Measurements from ENCODE around the gene SUN5.
"Not testable (repeated sequence)": the region's sequence is repeated elsewhere in the genome, so short reads cannot be mapped to it uniquely, and the experiment has no call there.

Gene SUN5

DNA sequence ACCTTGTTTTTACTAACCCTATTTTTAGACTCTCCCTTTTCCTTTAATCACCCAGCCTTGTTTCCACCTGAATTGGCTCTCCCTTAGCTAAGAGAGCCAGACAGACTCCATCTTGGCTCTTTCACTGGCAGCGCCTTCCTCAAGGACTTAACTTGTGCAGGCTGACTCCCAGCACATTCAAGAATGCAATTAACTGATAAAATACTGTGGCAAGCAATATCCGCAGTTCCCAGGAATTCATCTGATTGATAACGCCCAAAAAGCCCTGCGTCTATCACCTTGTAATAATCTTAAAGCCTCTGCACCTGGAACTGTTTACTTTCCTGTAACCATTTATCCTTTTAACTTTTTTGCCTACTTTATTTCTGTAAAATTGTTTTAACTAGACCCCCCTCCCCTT is 29.1 kb downstream of the SUN5 start:
- DNase-seq = not testable (repeated sequence)

DNA sequence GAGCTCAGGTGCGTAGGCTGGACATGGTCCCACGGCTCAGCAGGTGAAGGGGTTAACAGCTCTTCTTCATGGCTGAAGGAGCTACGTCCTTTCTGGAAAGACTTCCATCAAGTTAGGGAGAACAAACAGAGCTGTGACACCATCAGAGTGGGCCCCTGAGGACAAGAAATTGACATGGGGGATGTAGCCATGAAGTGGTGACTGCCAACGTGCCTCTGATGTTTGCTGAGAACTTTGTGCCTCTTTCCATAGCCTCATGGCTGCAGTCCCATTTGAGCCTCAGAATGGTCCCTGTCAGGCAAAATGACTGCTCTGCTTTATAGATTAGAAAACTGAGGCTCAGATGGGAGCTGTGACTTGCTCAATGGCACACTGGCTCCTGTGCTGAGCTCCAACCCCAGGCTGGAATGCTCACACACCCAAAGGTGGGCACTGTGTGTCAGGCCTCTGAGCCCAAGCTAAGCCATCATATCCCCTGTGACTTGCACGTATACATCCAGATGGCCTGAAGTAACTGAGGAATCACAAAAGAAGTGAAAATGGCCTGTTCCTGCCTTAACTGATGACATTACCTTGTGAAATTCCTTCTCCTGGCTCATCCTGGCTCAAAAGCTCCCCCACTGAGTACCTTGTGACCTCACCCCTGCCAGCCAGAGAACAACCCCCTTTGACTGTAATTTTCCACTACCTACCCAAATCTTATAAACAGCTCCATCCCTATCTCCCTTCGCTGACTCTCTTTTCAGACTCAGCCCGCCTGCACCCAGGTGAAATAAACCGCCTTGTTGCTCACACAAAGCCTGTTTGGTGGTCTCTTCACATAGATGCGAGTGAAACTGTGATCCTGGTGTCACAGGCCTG is 29.8 kb downstream of the SUN5 start:
- not testable (repeated sequence) for DNase-seq

DNA sequence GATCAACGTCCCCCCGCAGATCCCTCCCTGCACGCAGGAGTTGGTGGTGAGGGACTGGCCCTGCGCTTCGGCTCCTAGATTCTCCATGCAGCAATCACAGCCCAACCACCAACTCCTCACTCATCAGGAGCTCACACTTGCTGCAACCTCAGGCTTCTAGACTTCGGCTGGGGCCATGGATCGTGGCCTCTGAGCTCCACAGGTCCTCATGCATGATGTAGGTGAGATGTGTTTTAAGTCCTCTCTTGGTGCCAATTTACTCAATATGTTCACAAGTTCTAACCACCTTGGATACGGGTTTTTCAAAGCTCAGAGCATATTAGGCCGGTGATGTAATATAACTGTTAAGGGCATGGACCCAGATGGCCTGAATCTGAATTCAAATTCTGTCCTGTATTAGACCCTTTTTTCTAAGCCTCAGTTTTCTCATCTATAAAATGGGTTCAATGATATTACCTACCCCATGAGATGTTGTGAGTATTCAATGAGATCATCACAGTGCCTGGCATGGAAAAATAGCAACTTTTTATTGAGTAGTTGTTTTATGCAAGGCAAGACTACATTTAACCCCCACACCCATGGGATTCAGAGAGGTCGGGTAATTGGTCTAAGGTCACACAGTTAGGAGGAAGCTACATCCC is 31.0 kb downstream of the SUN5 start:
- DNase-seq = no peak

DNA sequence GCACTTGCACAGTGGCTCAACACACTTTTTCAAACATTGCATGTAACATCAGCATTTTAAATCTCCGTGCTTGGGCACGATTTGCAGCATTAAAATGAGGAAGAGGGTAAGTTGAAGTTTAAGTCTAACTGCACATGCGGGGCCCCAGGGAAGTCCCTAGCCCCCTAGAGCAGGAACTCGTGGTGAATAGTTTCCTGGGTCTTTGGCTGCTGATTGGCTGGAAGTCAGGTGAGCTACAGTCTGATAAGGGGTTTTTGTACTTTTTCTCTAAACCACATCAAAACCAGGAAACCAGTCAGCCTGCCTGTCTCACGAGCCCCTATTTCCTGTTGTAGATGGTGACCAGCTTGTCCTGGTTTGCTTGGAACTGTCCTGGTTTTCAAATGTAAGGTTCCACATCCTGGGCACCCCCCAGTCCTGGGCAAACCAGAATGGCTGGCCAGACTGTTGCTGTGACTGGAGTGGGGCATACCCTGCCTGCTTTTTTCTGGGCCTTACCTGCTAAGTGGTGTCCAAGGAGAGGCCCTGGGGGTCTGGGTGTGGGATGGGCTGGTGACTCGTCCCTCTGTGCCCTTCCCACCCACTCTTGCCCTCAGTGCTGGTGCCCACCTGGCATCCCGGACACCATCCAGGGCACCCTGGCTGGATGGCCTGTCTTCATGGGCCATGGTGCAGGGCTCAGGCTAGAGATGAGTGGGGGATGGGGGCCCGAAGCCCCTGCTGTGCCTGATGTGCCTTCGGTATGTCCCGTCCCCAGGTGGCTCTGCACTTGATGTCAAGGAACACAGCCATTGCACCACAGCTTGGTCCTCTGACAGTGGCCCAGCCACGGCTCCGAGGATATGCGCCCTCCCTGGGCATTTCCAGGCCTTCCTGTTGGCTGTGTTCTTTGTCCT is 31.8 kb downstream of the SUN5 start:
- no peak for DNase-seq

DNA sequence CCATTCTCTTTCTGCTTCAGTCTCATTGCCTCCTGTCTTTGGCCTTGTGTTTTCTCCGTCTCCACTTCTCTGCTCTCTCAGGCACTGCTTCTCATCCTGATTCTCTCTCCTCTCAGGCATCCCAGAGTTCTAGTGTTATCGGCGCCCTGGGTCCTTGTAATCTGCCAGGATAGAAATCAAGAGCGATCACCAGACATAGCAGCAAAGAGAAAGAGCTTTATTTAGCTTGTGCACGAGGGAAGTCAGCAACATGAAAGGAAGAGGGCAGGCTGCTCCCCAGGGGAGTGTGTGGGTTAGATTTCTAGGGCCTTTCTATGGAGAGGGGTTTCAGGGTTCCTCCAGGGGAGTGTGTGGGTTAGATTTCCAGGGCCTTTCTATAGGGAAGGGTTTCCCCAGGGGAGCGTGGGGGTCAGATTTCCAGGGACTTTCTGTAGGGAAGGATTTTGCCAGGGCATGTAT is 32.5 kb downstream of the SUN5 start:
- no peak for DNase-seq

DNA sequence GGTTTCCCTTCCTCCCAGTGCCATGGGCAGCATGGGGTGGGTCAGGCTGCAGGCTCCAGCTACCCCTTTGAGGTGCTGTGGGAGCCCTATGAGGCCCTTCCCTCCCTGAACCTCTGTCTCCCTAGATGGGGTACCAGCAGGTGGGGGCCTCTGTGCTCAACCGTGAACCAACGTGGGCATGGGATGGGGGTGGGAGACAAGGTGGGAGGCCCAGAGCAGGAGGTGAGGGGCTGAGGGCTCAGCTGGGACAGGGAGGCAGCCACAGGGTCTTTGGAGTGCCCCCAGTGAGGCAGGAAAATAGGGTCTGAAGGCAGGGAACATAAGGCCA is 33.3 kb downstream of the SUN5 start:
- DNase-seq = no peak

DNA sequence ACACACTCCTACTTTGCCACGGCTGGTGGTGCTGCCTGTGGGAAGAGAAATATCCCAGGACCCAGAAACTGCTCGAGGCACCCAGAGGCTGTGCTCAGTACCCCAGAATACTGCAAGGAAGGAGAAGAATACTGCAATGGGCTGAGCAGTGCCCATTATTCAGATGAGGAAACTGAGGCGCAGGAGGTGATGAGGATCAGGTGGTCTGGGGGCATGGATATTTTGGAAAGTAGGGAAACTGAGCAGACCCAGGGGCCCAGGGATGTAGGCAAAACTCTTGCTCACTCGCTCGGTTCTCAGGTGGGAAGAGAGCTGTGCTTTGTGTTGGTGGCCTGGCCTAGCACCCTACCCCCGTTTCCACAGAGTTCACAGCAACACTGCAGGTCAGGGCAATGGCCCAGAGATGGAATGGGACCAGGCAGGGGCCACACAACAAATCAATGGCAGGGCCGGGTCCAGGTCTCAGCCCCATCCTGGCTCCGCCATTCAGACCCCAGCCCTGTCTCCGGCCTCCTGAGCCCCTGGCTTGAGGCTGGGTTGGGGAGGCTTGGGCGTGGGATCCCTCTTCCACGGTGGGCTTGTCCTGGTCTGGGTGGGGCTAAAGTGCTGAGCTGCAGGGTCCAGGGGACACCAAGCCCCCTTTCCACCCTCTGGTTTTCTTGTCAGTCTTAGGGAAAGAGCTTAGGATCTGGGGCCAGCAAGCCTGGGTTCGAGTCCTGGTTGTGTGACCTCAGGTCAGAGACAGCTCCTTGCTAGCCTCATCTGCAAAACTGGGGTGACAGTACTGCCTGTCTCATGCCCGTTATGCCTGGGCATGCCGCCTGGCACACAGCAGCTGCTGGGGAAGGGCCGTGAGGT is 33.9 kb downstream of the SUN5 start:
- no peak for DNase-seq

DNA sequence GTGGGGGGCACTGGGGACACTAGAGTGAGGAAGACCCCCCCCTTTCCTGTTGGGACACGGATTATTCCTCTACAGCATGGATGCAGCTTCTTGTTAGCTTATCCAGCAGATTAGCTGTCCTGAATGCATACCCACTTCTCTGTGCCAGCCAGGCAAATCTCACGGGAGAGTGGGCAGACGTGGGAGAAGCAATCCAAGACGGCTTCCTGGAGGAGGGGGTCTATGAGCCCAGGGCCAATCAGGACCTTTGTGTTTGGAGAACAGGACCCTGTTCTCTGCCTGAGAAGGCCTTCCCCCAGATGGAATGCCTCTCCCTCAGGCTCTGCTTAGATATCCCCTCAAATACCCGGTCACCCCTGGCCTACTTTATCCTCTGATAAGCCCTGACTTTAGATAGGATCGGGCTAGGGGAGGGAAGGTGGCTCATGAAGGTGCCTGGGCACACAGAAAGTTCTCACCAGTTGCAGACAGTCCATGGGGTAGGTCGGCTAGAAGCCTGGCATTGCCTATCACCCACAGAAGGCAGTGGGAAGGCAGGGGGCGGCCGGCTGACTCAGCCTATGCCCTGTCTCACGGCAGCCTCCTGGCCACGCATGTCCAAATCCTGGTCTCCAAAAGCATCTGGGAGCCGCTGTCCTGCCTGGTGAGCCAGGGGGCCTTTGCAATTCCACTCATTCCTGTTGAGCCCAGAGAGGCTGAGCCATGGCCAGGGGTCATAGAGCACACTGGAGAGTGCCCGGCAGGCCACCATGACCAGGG is 34.7 kb downstream of the SUN5 start:
- DNase-seq = no peak

DNA sequence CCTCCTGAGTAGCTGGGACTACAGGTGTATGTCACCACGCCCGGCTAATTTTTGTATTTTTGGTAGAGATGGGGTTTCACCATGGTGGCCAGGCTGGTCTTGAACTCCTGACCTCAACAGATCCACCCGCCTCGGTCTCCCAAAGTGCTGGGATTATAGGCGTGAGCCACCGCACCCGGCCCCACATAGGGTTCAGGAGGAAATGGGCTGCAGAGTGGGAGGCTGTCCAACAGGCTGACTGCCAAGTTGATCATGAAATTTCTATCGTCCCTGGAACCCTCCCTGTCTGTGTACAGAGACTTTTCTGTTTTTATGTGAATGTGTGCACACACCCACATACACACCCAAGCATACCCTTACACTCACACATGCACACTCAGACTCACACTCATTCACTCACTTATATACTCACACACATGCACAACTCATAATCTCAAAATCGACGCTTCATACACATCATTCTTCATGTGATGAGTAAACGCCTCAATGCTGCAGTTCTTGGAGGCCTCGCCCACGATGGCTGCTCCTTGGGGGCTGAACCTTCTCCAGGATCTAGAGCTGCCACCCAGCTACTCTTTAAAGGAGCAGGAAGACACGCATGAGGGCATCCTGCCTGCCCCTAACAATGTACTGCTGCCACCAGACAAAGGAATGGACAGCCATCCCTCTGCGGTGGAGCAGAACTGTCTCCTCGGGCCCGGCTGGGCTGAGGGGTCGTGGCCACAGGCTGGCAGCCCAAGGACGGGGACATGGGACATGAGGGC is 35.6 kb downstream of the SUN5 start:
- DNase-seq = no peak

DNA sequence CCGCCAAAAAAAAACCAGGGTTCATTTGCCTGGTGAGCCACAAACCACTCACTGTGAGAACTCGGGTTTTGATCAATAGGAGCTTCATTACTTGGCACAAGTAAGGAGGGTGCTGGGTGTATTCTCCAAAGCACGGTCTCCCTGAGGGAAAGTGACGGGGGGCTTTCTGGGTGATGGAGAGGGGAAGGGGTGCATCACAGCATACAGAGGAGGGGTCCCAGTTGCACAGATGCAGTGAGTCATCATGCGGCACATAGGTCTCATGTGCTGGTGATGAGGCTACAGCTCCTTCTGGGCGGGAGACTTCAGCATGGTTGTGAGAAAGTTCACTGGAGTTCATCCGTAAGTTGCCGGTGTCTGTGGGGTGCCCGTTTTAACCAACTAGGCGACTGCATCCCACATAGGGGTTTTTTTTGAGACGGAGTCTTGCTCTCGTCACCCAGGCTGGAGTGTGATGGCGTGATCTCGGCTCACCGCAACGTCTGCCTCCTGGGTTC is 36.2 kb downstream of the SUN5 start:
- no peak for DNase-seq

DNA sequence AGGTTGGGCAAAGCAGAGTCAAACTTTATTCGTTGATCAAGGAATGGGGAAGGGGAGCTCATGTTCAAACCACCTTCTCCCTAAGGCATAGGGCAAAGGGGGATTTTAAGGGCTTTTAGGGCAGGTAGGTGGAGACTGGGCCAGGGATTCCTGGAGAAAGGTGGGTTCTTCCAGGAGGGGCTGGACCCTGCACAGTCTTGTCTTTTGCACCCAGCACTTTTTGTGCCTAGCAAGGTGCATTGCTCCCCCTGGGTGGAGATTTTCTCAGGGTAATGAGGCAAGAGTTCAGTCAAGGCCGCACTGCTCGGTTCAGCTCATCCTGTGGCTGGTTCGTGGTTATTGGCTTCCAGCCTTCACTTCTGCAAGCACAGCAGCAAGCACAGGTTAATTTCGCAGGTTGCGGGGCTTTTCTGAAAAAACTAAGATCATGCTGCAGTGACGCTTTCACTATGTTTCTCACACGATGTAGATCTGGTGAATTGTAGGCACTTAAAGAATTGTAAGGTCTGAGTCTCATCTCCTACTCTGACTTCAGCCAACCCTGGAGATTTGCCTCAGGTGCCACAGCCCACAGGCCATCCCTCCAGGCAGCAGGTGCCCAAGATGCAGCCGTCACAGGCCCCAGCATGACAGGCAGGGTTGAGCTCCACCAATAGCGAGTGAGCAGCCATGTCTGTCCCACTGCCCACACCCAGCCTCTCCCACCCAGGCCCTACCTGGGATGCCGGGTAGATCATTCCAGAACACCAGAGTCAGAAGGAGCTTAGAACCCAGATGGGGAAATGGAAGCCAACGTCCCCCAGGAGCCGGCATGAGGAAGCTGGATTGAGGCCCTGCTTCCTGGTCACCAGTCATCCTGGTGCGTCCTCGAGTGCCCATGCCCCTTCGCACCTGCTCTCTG is 37.1 kb downstream of the SUN5 start:
- DNase-seq = no peak

DNA sequence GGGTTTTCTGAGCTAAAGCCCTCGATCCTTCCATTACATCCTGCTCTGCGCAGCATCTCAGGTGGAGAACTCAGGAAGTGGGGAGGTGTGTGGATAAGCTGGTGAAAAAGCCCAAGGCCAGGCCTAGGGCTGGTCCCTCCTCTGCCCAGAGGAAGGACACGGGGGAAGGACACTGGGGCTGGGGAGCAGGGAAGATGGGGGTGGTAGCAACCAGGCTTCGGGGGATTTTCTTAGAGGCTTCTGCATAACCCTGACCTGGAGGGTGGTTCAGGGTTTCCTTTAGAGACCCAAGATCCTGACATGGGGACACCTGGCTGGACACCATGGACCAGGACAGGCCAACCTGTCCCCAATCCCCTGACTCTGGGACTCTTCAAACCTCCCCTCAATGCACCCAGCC is 37.9 kb downstream of the SUN5 start:
- DNase-seq = no peak

DNA sequence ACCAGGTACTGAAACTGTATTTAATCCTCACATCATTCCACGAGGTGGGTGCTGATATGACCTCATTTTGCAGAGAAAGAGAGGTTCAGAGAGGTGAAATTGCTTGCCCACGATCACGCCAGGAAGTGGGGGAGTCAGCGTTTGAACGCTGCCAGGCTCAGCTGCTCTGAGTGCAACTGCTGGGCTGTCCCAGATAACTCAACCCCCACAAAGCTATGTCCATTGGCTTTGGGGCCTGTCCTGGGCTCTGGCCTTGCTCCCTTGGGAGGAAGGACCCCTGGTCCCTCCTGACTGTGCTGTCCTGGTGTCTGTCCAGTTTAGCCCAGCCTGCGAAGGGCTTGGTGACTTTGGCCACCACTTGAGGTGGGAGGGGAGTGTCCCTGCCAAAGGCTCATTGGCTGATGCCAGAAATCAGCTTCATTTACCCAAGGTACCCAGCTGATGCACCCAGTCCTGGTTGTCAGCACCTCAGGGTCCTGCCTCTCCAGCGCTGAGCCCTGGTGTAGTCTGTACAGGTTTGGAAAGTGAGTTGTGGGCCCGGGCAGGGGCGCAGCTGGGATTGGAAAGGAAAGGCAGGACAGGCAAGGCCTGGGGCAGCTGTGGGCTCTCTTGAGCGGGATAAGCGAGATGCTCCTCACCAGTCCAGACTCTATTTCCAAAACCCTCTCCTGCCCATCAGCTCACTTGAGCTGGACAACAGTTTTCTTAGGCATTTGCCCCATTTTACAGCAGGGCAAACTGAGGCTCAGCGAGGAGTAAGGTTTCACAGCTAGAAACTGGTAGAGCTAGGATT is 38.5 kb downstream of the SUN5 start:
- DNase-seq = no peak

DNA sequence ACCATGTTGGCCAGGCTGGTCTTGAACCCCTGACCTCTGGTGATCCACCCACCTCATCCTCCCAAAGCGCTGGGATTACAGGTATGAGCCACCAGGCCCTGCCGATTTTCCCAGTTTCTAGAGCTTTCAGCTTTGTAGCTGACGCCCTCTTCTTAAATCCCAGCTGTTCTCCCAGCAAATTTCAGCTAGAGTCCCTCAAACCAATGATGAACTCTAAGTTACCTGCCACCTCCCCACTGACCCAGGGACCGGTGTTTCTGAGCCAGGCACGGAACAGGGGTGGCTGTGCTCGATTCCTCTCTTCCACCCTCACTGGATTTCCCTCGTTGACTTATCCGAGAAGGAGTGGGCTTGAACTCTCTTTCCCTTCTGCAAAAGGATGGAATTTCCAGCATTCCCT is 39.1 kb downstream of the SUN5 start:
- DNase-seq = no peak

DNA sequence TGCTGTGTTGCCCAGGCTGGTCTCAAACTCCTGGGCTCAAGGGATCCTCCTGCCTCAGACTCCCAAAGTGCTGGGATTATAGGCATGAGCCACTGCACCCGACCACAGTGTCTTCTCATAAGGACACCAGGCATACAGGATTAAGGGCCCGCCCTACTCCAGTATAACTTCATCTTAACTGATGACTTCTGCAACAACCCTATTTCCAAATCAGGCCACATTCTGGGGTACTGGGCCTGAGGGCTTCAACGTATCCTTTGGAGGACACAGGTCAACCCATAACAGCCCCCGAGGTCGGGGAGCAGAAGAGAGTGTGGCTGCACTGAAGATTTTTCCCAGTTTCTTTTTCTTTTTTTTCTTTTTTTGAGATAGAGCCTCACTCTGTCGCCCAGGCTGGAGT is 39.7 kb downstream of the SUN5 start:
- DNase-seq = no peak

DNA sequence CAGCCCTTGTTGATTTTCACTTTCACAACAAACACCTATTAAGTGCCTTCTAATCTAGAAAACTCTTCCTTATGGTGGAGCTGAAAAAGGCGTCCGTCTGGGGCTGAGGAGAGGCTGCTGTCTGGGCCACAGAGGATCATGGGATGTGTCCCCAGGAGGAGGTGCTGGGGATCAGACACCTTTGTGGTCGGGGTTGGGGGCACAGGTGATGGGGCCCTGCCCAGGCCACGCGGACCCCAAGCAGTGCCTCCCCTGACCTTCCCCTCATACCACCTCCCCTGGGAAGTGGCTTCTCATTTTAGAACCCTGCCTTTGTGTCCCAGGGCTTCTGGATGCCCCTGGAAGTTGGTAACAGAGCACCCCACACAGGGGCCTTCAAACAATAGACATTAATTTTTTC is 41.1 kb downstream of the SUN5 start:
- DNase-seq = no peak

DNA sequence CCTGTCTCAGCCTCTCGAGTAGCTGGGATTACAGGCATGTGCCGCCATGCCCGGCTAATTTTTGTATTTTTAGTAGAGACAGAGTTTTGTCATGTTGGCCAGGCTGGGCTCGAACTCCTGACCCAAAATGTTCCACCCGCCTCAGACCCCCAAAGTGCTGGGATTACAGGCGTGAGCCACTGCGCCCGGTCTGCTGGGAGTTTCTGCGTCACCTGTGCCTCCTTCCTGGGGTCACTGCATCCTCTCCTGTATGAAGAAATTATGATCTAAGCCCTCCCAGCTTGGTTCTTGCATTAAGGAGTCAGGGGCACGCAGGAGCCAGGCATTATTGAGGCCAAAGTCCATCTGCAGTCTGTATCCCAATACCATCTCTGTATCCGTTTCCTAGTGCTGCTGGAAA is 41.6 kb downstream of the SUN5 start:
- DNase-seq = not testable (repeated sequence)

DNA sequence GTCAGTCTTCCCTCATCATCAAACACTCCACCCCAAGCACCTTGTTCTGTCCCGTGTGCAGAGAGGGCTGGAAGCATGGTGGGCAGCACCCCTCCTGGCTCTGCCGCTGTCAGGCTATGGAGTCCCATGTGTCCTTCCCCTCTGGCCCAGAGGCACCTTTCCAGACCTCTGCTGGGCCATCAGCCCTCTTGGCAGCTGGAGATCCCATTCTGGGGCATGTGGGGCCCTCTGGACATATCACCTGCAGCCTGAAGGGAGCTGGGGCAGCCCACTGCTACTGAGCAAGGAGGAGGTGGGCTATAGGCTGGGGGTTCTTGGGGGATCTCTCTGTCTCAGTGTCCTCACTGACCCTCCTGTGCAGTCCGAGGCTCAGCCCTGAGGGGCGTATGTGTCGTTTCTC is 42.2 kb downstream of the SUN5 start:
- DNase-seq = no peak

Measured in NCI-H1436 treated with DMSO at 0.1 percent for 48 hours (cell line).